ENCODE results near the gene IRAK2. TPM values are rescaled to one million over a fixed set of nuclear protein-coding genes. Genes with fewer than 3 reads are reported as not detected.

Gene IRAK2
- polyA plus RNA-seq, 12 donors = 0.49 to 1.3 (median 0.78) TPM; not detected in 2

DNA sequence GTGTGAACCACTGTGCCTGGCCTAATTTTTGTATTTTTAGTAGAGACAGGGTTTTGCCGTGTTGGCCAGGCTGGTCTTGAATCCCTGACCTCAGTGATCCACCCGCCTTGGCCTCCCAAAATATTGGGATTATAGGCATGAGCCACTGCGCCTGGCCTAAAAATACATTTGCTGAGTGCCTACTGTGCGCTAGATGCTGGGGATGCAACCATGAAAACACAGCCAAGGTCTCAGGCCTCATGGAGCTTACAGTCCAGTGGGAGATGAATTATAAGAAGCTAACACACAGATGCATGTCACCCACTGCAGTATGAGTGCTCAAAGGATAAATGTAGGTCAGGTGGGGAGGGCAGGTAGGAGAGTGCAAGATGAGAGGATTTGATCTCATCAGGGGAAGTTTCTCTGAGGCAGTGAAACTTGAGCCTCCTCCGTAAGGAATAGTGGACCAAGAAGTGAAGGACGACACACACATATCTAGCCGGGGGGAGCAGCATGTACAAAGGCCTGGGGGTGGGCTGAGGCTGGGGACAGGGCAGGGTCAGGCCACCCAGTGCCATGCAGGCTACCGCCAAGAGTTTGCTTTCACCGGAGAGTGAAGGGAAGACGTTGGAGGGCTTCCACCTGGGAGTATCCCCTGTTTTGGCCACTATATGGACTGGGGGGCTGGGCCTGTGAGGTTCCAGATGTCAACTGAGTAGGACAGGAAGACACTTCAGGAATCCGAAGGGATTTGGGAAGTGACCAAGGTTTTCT is 24.3 kb downstream of the IRAK2 start:
- no peak for DNase-seq

- peak; percentile 69 for DNase-seq
Measured at GRCh38 chr3:10189557-10190354, 25.0 kb downstream of the IRAK2 start.

DNA sequence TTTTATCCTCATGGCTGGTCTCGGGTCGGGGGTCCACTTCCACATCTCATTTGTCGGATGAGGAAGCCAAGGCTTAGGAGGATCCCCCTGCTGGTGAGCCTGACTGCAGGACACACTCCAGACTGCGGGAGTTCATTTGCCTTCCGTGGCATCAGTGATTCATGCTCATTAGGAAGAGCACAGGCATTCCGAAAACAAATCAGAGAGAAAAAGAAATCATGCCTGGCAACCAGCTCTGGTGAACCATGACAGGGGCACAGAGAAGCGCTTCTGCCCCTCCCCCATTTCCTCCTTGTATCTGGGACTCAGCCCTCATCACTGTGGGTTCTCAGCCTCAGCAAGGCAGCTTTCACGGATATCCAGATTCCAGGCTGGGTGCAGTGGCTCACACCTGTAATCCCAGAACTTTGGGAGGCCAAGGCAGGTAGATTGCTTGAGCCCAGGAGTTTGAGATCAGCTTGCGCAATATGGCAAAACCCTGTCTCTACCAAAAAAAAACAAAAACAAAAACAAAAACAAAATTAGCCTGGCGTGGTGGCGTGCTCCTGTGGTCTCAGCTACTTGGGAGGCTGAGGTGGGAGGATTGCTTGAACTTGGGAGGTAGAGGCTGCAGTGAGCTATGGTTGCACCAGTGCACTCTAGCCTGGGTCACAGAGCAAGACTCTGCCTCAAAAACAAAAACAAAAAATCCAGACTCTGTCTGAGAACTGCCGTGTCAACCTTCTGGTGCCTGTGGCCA is 28.4 kb downstream of the IRAK2 start:
- no peak for DNase-seq

GRCh38 chr3:10193692-10194327 is 29.1 kb downstream of the IRAK2 start:
- DNase-seq = no peak

DNA sequence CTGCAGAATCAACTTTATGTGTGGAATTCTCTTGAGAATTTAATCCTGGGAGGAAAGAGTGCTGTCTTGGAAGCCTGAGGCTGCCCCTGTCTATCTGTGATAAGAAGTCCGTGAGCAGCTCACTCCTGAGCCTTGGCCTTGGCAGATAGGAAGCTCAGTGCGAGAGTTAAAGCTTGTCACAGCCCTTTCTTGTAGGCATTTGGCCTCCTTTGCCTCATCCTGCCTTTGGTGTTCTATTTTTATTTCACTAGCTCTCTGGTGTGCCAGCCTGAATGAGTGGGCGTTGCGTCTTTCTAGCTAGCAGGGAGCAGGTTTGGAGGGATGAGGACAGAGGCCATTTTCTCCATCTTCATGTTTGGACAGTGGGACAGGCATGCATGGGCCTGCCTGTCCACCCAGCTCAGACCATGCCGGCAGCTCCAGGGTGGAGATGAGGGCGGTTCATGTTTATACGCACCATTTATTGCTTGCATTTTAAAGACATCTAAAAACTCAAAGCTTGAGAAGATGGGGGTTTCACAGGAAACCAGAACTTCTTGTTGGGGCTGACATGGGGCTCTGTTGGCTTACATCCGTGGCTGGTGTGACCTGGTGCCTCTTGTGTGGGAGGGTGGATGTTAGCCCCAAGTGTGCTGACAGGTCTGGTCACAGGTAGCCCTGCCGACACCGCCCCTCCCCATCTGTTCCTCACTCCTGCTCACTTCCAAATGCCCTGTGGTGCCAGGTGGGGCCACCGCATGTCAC is 29.8 kb downstream of the IRAK2 start:
- DNase-seq = no peak

- DNase-seq = no peak
Measured at GRCh38 chr3:10195366-10196089, 30.8 kb downstream of the IRAK2 start.

GRCh38 chr3:10196389-10197052 is 31.8 kb downstream of the IRAK2 start:
- peak; percentile 34 for DNase-seq

GRCh38 chr3:10198226-10198625 is 33.5 kb downstream of the IRAK2 start:
- DNase-seq = no peak

- DNase-seq = no peak
Measured at GRCh38 chr3:10198761-10199649, 34.3 kb downstream of the IRAK2 start.

DNA sequence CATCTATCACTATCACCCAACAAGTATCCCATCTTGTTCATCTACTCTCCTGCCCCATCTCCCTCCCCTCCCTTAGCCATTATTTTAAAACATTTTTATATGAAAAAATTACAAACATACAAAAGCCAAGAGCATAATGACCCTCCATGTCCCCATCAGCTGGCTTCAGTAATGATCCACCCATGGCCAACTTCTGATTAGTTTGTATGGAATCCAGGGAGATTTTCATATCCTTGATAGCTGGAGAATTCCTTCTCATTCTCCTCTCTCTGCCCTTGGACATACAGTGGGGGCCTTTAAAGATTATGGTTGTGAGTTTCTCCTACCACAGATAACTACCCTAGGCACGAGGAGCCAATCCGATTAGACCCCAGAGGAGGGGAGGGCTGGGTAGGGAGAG is 40.2 kb downstream of the IRAK2 start:
- no peak for DNase-seq

- no peak for DNase-seq
Measured at GRCh38 chr3:10205451-10206165, 40.9 kb downstream of the IRAK2 start.

GRCh38 chr3:10206166-10206511 is 41.4 kb downstream of the IRAK2 start:
- no peak for DNase-seq

- DNase-seq = no peak
Measured at GRCh38 chr3:10213156-10213792, 48.6 kb downstream of the IRAK2 start.

DNA sequence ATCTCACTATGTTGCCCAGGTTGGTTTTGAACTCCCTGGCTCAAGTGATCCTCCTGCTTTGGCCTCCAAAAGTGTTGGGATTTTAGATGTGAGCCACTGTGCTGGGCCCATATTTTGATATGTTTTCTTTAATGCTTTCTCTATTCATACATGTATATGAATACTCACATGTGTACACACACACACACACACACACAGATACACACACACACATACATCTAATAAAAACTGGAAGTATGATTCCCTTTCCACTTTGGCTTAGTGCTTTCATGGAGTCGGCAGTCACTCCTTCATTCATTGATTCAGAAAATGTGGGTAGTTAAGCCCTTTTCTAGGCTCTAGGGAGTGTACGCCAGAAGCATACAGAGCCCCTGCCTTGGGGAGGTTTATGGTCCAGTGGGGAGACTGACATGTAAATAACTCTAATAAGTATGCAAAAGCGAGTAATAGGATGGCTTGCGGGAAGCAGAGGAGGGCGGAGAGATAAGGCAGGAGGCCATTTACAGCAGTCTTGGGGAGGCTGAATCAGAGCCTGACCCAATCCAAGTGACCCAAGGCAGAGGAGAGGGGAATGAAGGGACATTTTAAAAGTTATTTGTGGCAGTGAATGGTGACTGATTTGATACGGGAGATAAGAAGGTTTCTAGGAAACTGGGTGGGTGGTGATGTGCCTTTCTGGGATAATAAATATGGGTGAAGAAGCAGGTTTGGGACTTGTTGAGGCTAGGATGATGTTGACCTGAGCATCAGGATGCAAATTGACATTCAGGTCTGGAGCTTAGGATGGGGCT is 51.1 kb downstream of the IRAK2 start:
- no peak for DNase-seq

DNA sequence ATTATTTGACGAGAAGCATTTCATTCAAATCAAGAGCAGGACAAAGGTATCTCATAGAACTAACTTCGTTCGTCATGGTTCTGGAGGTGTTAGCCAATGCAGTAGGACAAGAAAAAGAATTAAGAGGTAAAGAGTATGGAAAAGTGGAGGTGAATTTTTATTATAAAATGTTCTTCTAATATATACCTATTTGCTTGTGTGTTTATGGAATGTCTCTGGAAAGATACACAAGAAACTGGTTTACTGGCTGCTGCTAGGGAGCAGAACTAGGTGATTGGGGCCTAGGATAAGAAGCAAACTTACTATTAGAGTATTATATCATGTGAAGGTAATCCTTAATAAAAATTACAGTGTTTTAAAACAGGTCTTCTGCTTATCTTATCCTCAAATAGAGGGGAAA is 52.6 kb downstream of the IRAK2 start:
- no peak for DNase-seq

GRCh38 chr3:10219737-10220136 is 55.0 kb downstream of the IRAK2 start:
- no peak for DNase-seq
